ENCODE data around the gene PAXIP1. TPM values are rescaled to one million over a fixed set of nuclear protein-coding genes. Genes with fewer than 3 reads are reported as not detected.

The PAXIP1 gene
- total RNA-seq, 1 experiment from 2014 or later = 13.7 TPM

DNA sequence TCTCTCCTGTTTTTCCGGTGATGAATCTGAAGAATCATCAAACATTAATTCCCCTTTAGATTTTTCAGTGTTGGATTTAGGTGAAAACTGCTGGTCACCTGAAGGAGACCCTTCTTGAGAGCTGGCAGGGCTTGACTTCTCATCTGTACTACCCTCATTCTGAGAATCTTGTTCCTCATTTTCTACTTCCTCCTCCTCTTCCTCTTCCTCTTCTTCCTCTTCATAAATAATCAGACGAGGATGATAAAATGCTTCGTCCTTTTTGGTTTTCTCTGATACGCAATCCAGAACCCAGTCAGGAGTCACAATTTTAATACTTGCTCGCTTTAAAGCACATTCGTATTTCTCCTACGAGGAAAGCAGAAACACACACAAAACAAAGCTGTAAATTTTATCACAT is 26.9 kb downstream of the PAXIP1 start:
- Mint-ChIP-seq H3K36me3 (ENCODE audit: insufficient read depth, unreplicated experiment) (peaks cover 40% of the 10 kb centered on the region), H3K4me3 (ENCODE audit: unreplicated experiment) (no peak overlapping the region), H3K27ac (ENCODE audit: low read depth, unreplicated experiment) (no peak overlapping the region), H3K27me3 (ENCODE audit: insufficient read depth, unreplicated experiment) (no peaks in the 10 kb centered on the region), H3K9me3 (ENCODE audit: unreplicated experiment) (no peaks in the 10 kb centered on the region), H3K4me1 (ENCODE audit: insufficient read depth, unreplicated experiment) (no peaks in the 10 kb centered on the region)
- POLR2A ChIA-PET = interaction anchor here (0.9 kb wide), 1 partner anchor 16 kb away, joined by 3 read pairs; no protein-coding TSS in a partner anchor
- intact Hi-C loops (cut with micrococcal nuclease) = no loop called here
- CTCF ChIA-PET = interaction anchor here (0.5 to 2.6 kb wide), 5 partner anchors 11 to 623 kb away, joined by 3 to 10 read pairs (median 4); no protein-coding TSS in a partner anchor
- no peak for TF ChIP-seq CTCF (IDR thresholded peaks at IDR 0.05; ENCODE audit: unreplicated experiment)
- no TSS peak for BruUV-seq (replicated peaks)
- no peak for DNase-seq (ENCODE audit: unreplicated experiment)

DNA sequence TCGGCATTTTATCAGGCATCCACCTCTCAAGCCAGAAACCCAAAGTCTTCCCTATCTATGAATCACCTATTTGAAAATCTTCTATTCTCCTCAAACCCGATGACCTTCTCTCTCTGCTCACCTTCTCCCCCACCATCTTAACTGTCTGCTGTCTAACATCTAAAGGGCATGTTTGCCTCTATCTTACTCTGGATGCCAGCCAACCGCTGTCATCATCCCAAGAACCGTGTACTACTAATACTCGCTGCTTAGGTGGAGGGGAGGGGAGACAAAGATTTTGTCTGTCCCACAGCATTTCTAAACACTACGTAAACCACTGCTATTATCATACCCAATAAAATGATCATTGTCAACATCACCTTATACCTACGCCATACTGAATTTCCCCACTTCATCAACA is 29.5 kb downstream of the PAXIP1 start:
- BruUV-seq (replicated peaks) = no TSS peak
- CTCF ChIA-PET = no interaction called here

DNA sequence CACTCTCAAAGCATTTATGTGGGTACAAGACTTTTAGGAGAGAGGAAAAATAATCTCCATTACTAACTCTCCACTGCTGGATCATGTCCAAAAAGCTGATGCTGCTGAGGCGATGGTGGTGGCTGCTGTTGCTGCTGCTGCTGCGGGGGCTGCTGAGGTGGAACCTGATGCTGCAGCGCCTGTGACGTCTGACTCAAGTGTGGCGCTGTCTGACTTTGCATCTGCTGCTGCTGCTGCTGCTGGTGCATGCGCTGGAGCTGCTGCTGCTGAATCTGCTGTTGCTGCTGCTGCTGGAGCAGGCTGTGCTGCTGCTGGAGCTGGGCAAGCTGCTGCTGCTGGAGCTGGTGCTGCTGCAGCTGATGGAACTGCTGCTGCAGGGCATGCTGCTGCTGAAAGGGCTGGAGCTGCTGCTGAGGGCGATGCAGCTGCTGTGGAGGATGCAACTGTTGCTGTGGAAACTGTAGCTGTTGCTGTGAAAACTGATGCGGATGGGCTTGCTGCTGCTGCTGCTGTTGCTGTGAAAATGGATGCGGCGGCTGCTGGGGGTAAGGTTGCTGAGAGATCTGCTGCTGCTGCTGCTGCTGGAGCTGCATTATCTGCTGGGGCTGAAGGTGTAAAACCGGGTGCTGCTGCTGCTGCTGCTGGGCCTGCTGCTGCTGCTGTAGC is 34.5 kb downstream of the PAXIP1 start:
- H3K36me3 Mint-ChIP-seq (ENCODE audit: insufficient read depth, unreplicated experiment) = peaks cover 74% of the 10 kb centered on the region
- no peak overlapping the region for H3K4me3 Mint-ChIP-seq (ENCODE audit: unreplicated experiment)
- no peak for TF ChIP-seq CTCF (IDR thresholded peaks at IDR 0.05; ENCODE audit: unreplicated experiment)
- no TSS peak for BruUV-seq (replicated peaks)
- POLR2A ChIA-PET = interaction anchor here (0.6 kb wide), 1 partner anchor 38 kb away, joined by 3 read pairs; no protein-coding TSS in a partner anchor
- no peak overlapping the region for H3K27ac Mint-ChIP-seq (ENCODE audit: low read depth, unreplicated experiment)
- CTCF ChIA-PET = interaction anchor here (0.9 kb wide), 1 partner anchor 16 kb away, joined by 3 read pairs; no protein-coding TSS in a partner anchor
- H3K27me3 Mint-ChIP-seq (ENCODE audit: insufficient read depth, unreplicated experiment) = no peaks in the 10 kb centered on the region
- H3K9me3 Mint-ChIP-seq (ENCODE audit: unreplicated experiment) = no peaks in the 10 kb centered on the region
- no peaks in the 10 kb centered on the region for H3K4me1 Mint-ChIP-seq (ENCODE audit: insufficient read depth, unreplicated experiment)
- no peak for DNase-seq (ENCODE audit: unreplicated experiment)
- intact Hi-C loops (cut with micrococcal nuclease) = no loop called here

More for the DNA sequence above, 29.5 kb downstream of the PAXIP1 start:
- Mint-ChIP-seq H3K27me3 (ENCODE audit: insufficient read depth, unreplicated experiment) (no peaks in the 10 kb centered on the region), H3K27ac (ENCODE audit: low read depth, unreplicated experiment) (peak overlapping the region; percentile 13), H3K4me3 (ENCODE audit: unreplicated experiment) (no peak overlapping the region), H3K36me3 (ENCODE audit: insufficient read depth, unreplicated experiment) (peaks cover 52% of the 10 kb centered on the region), H3K9me3 (ENCODE audit: unreplicated experiment) (no peaks in the 10 kb centered on the region), H3K4me1 (ENCODE audit: insufficient read depth, unreplicated experiment) (no peaks in the 10 kb centered on the region)
- DNase-seq (ENCODE audit: unreplicated experiment) = no peak
- intact Hi-C loops (cut with micrococcal nuclease) = no loop called here
- POLR2A ChIA-PET = no interaction called here
- TF ChIP-seq CTCF (IDR thresholded peaks at IDR 0.05; ENCODE audit: unreplicated experiment) = no peak

DNA sequence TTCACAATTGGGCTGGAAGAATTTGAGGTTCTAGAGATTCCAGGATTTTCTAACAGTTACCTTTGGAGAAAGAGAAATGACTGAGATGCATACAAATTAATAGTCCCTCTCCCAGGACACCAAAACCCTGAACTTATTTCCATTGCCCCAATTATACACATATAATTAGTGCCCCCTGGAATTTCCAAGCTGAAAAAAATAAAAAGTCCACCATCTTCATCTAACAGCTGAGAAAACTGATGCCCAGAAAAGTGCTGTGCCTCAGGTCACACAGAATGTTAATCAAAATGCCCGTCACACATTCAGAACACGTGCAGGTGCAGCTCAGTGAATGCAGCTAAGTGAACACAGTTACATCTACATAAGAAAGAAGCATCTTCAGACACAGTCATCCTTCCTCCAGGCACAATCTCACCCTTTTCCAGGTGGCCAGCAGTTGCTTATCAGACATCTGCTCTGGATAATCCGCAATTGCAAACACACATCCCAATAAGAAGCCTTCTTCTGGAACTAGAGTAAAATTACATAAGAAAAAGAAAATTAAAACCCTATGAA is 35.4 kb downstream of the PAXIP1 start:
- ChIA-PET POLR2A (no interaction called here), CTCF (no interaction called here)
- DNase-seq (ENCODE audit: unreplicated experiment) = no peak
- TF ChIP-seq CTCF (IDR thresholded peaks at IDR 0.05; ENCODE audit: unreplicated experiment) = no peak
- Mint-ChIP-seq H3K4me1 (ENCODE audit: insufficient read depth, unreplicated experiment) (no peaks in the 10 kb centered on the region), H3K27ac (ENCODE audit: low read depth, unreplicated experiment) (no peak overlapping the region), H3K4me3 (ENCODE audit: unreplicated experiment) (no peak overlapping the region), H3K27me3 (ENCODE audit: insufficient read depth, unreplicated experiment) (no peaks in the 10 kb centered on the region), H3K9me3 (ENCODE audit: unreplicated experiment) (no peaks in the 10 kb centered on the region), H3K36me3 (ENCODE audit: insufficient read depth, unreplicated experiment) (peaks cover 76% of the 10 kb centered on the region)
- BruUV-seq (replicated peaks) = no TSS peak
- intact Hi-C loops (cut with micrococcal nuclease) = no loop called here

Data from MCF 10A (cell line).